Stomach (tissue), 9 donors: ENCODE results near the gene FA2H. TPM values are rescaled to one million over a fixed set of nuclear protein-coding genes. Genes with fewer than 3 reads are reported as not detected.

Experiments
- DNase-seq, 2 donors: peaks; one replicate each; pipeline versions ENCODE4 v3.0.0 to v3.0.0-alpha.2; 2013 to 2019
- H3K27ac ChIP-seq, 5 donors: fragments of 200-600 bp in 4 of 5; sonication (generic) in 4 of 5; one replicate each; pipeline ENCODE4 v1.5.1; 2013 to 2019; ENCODE audit warnings: mild to moderate bottlenecking in 1 of 5, moderate library complexity in 1 of 5
- H3K27me3 ChIP-seq, 3 donors: fragments of 200-600 bp; sonication (generic); one replicate each; pipeline ENCODE4 v1.5.1; 2017 to 2019; ENCODE audit warnings: mixed run types in 1 of 3
- H3K36me3 ChIP-seq, 4 donors: fragments of 200-600 bp; sonication (generic); 1 replicate in 3 of 4; 2 replicates in 1 of 4; pipeline ENCODE4 v1.5.1; 2016 to 2019
- H3K4me1 ChIP-seq, 4 donors: fragments of 200-600 bp; sonication (generic); one replicate each; pipeline ENCODE4 v1.5.1; 2016 to 2019
- H3K4me3 ChIP-seq, 4 donors: fragments of 200-600 bp; sonication (generic) in 3 of 4; one replicate each; pipeline ENCODE4 v1.5.1; 2016 to 2019; ENCODE audit warnings: mild to moderate bottlenecking in 1 of 4
- H3K9me3 ChIP-seq, 4 donors: fragments of 200-600 bp; sonication (generic); one replicate each; pipeline ENCODE4 v1.5.1; 2016 to 2019
- CTCF ChIP-seq, 7 experiments: fragments of 450-650 bp in 4 of 7; fragments of 200-600 bp in 3 of 7; sonication (generic) in 3 of 7; IDR thresholded peaks; one replicate each; pipeline ENCODE4 v1.5.1; 2016 to 2019; ENCODE audit warnings: antibody characterized with exemption in 7 of 7, control low read depth in 2 of 7, mild to moderate bottlenecking in 1 of 7
- EP300 ChIP-seq: sonication (generic); formaldehyde crosslinking; IDR thresholded peaks from one replicate; pipeline ENCODE4 v1.6.1; 2017; ENCODE audit warnings: antibody characterized with exemption
- POLR2A ChIP-seq, 4 donors: fragments of 450-650 bp; IDR thresholded peaks; one replicate each; pipeline ENCODE4 v1.6.1; 2016; ENCODE audit warnings: antibody characterized with exemption in 4 of 4, control low read depth in 2 of 4, mild to moderate bottlenecking in 1 of 4, moderate library complexity in 1 of 4
- POLR2AphosphoS5 ChIP-seq, 3 donors: sonication (generic); formaldehyde crosslinking; IDR thresholded peaks; one replicate each; pipeline ENCODE4 v1.6.1; 2016; ENCODE audit warnings: antibody characterized with exemption in 3 of 3
- WGBS, 5 donors: extraction: QIAGEN DNeasy Blood & Tissue Kit in 3 of 5; methylation state at CpG; one replicate each; pipeline versions ENCODE4 v1.1.5 to v1.1.7; 2013 to 2018; 5-methylcytosine and 5-hydroxymethylcytosine counted together
- intact Hi-C: fragments of 100-400 bp; cut with DNase I; formaldehyde crosslinking; loops from one replicate; pipeline ENCODE4 v1.15.1; 2023; ENCODE audit warnings: low total_unique reads
- polyA plus RNA-seq, 3 donors: library from polyadenylated mRNA; stranded (reverse); fragments of 200-250 nt; gene quantifications; one replicate each; pipeline ENCODE4 v1.2.3, GENCODE V29; 2013
- total RNA-seq, 5 donors: library from RNA; depleted of rRNA; stranded (reverse); fragments of >200 nt; gene quantifications; one replicate each; pipeline versions ENCODE4 v1.1.0 to v1.2.3, GENCODE V29; 2014 to 2016
- donor health status: healthy with polysubstance abuse.
- donor health status: Bipolar disorder and iron deficiency.
- donor health status: healthy.

Gene FA2H
- total and polyA plus RNA-seq, 8 donors = 1.8 to 64.2 (median 15.7) TPM

- no peak for TF ChIP-seq POLR2A (IDR thresholded peaks at IDR 0.05)
- no peak for TF ChIP-seq POLR2AphosphoS5 (IDR thresholded peaks at IDR 0.05)
- TF ChIP-seq CTCF (IDR thresholded peaks at IDR 0.05) = no peak
- no peak for TF ChIP-seq EP300
- intact Hi-C loops = no loop called here
- H3K27ac ChIP-seq = peak overlapping the region; percentile 48 to 91 (median 87)
- no peaks in the 10 kb centered on the region for H3K36me3 ChIP-seq
- WGBS, 5 donors = 68 to 86% (median 81%) methylated on average over 7 of the region's 7 CpGs
- H3K9me3 ChIP-seq = no peaks in the 10 kb centered on the region
- no peak for DNase-seq
- H3K27me3 ChIP-seq = no peaks in the 10 kb centered on the region
- H3K4me3 ChIP-seq = no peak overlapping the region
- H3K4me1 ChIP-seq = peaks cover 16 to 51% (median 30%) of the 10 kb centered on the region in 4 donors
Measured at GRCh38 chr16:74745926-74746325, 28.7 kb downstream of the FA2H start.

- peak overlapping the region; percentile 76 to 91 (median 87) for H3K27ac ChIP-seq
- no peak for TF ChIP-seq POLR2AphosphoS5 (IDR thresholded peaks at IDR 0.05)
- TF ChIP-seq EP300 = no peak
- no peak for TF ChIP-seq POLR2A (IDR thresholded peaks at IDR 0.05)
- TF ChIP-seq CTCF (IDR thresholded peaks at IDR 0.05) = no peak
- H3K36me3 ChIP-seq = no peaks in the 10 kb centered on the region
- no peak for DNase-seq
- intact Hi-C loops = no loop called here
- H3K4me3 ChIP-seq = no peak overlapping the region
- H3K9me3 ChIP-seq = no peaks in the 10 kb centered on the region
- WGBS, 5 donors = 80 to 91% (median 85%) methylated on average over 8 to 10 of the region's 10 CpGs
- H3K27me3 ChIP-seq = no peaks in the 10 kb centered on the region
- H3K4me1 ChIP-seq = peaks cover 16 to 55% (median 32%) of the 10 kb centered on the region in 4 donors
Measured at GRCh38 chr16:74745109-74745615, 29.5 kb downstream of the FA2H start.

- TF ChIP-seq EP300 (no peak), POLR2AphosphoS5 (IDR thresholded peaks at IDR 0.05) (no peak), POLR2A (IDR thresholded peaks at IDR 0.05) (no peak), CTCF (IDR thresholded peaks at IDR 0.05) (no peak)
- H3K4me3 ChIP-seq = no peak overlapping the region
- H3K9me3 ChIP-seq = no peaks in the 10 kb centered on the region
- WGBS, 5 donors = 88 to 96% (median 94%) methylated on average over 4 of the region's 4 CpGs
- no peaks in the 10 kb centered on the region for H3K27me3 ChIP-seq
- H3K4me1 ChIP-seq = peaks cover 16 to 51% (median 31%) of the 10 kb centered on the region in 4 donors
- intact Hi-C loops = no loop called here
- H3K27ac ChIP-seq = peak overlapping the region; percentile 76 to 91 (median 87)
- no peak for DNase-seq
- no peaks in the 10 kb centered on the region for H3K36me3 ChIP-seq
Measured at GRCh38 chr16:74744566-74744965, 30.1 kb downstream of the FA2H start.

- TF ChIP-seq EP300 (no peak), POLR2A (IDR thresholded peaks at IDR 0.05) (peak in 1 of 4 donors; percentile 43), CTCF (IDR thresholded peaks at IDR 0.05) (no peak), POLR2AphosphoS5 (IDR thresholded peaks at IDR 0.05) (peak in 2 of 3 donors; percentile 84 to 86)
- DNase-seq = peak; percentile 96 to 97
- H3K36me3 ChIP-seq = peaks cover 0 to 5% (median 0%) of the 10 kb centered on the region in 4 donors
- 10 to 41% (median 26%) methylated on average over 15 of the region's 15 CpGs for WGBS, 5 donors
- H3K4me1 ChIP-seq = peaks cover 16 to 45% (median 31%) of the 10 kb centered on the region in 4 donors
- H3K27me3 ChIP-seq = no peaks in the 10 kb centered on the region
- intact Hi-C loops = no loop called here
- peak overlapping the region; percentile 84 to 91 (median 89) for H3K27ac ChIP-seq
- no peaks in the 10 kb centered on the region for H3K9me3 ChIP-seq
- H3K4me3 ChIP-seq = no peak overlapping the region
Measured at GRCh38 chr16:74743668-74744299, 30.8 kb downstream of the FA2H start.
